ENCODE data around the gene RAET1L. TPM values are rescaled to one million over a fixed set of nuclear protein-coding genes. Genes with fewer than 3 reads are reported as not detected.

The RAET1L gene
- total and polyA plus RNA-seq, 9 of the 15 experiments (the other 6 are each of a cell fraction or from before 2014, with no cell fraction given), result not detected

DNA sequence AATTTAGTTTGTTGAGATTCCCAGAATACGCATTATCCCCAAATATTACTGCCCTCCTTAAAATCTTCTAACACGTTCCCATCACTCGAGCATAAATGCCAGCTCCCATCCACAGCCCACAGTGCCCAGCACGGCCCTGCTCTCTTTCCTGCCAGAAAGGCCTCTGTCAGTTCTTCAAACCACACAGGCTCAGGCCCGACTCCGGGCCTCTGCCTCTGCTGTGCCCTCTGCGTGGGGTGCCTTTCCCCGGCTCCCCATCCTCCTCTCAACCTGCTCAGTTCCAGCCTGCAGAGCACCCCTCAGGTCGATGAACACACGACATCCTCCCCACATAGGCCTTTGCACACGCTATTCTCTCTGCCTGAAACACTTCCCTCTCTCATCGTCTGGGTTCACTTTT lies 30.8 kb upstream of the RAET1L start (continued):
- no peak for TF ChIP-seq ZBTB40 (IDR thresholded peaks at IDR 0.05)
- no peak for TF ChIP-seq ZBTB40 (CRISPR knock-in tag; IDR thresholded peaks at IDR 0.05)
- no peak for TF ChIP-seq SMARCA5 (IDR thresholded peaks at IDR 0.05)
- TF ChIP-seq ZNF197 (CRISPR knock-in tag; IDR thresholded peaks at IDR 0.05; ENCODE audit: low read depth), result no peak
- no peak for TF ChIP-seq NCOA1 (IDR thresholded peaks at IDR 0.05; ENCODE audit: low read depth)

Measured in K562 (cell line).